Stomach (tissue), 9 donors: Measurements from ENCODE around the gene AKNA. TPM values are rescaled to one million over a fixed set of nuclear protein-coding genes. Genes with fewer than 3 reads are reported as not detected.

Experiments
- DNase-seq, 2 donors: peaks; one replicate each; pipeline versions ENCODE4 v3.0.0 to v3.0.0-alpha.2; 2013 to 2019
- H3K27ac ChIP-seq, 5 donors: fragments of 200-600 bp in 4 of 5; sonication (generic) in 4 of 5; one replicate each; pipeline ENCODE4 v1.5.1; 2013 to 2019; ENCODE audit warnings: mild to moderate bottlenecking in 1 of 5, moderate library complexity in 1 of 5
- H3K27me3 ChIP-seq, 3 donors: fragments of 200-600 bp; sonication (generic); one replicate each; pipeline ENCODE4 v1.5.1; 2017 to 2019; ENCODE audit warnings: mixed run types in 1 of 3
- H3K36me3 ChIP-seq, 4 donors: fragments of 200-600 bp; sonication (generic); 1 replicate in 3 of 4; 2 replicates in 1 of 4; pipeline ENCODE4 v1.5.1; 2016 to 2019
- H3K4me1 ChIP-seq, 4 donors: fragments of 200-600 bp; sonication (generic); one replicate each; pipeline ENCODE4 v1.5.1; 2016 to 2019
- H3K4me3 ChIP-seq, 4 donors: fragments of 200-600 bp; sonication (generic) in 3 of 4; one replicate each; pipeline ENCODE4 v1.5.1; 2016 to 2019; ENCODE audit warnings: mild to moderate bottlenecking in 1 of 4
- H3K9me3 ChIP-seq, 4 donors: fragments of 200-600 bp; sonication (generic); one replicate each; pipeline ENCODE4 v1.5.1; 2016 to 2019
- CTCF ChIP-seq, 7 experiments: fragments of 450-650 bp in 4 of 7; fragments of 200-600 bp in 3 of 7; sonication (generic) in 3 of 7; IDR thresholded peaks; one replicate each; pipeline ENCODE4 v1.5.1; 2016 to 2019; ENCODE audit warnings: antibody characterized with exemption in 7 of 7, control low read depth in 2 of 7, mild to moderate bottlenecking in 1 of 7
- EP300 ChIP-seq: sonication (generic); formaldehyde crosslinking; IDR thresholded peaks from one replicate; pipeline ENCODE4 v1.6.1; 2017; ENCODE audit warnings: antibody characterized with exemption
- POLR2A ChIP-seq, 4 donors: fragments of 450-650 bp; IDR thresholded peaks; one replicate each; pipeline ENCODE4 v1.6.1; 2016; ENCODE audit warnings: antibody characterized with exemption in 4 of 4, control low read depth in 2 of 4, mild to moderate bottlenecking in 1 of 4, moderate library complexity in 1 of 4
- POLR2AphosphoS5 ChIP-seq, 3 donors: sonication (generic); formaldehyde crosslinking; IDR thresholded peaks; one replicate each; pipeline ENCODE4 v1.6.1; 2016; ENCODE audit warnings: antibody characterized with exemption in 3 of 3
- WGBS, 5 donors: extraction: QIAGEN DNeasy Blood & Tissue Kit in 3 of 5; methylation state at CpG; one replicate each; pipeline versions ENCODE4 v1.1.5 to v1.1.7; 2013 to 2018; 5-methylcytosine and 5-hydroxymethylcytosine counted together
- intact Hi-C: fragments of 100-400 bp; cut with DNase I; formaldehyde crosslinking; loops from one replicate; pipeline ENCODE4 v1.15.1; 2023; ENCODE audit warnings: low total_unique reads
- polyA plus RNA-seq, 3 donors: library from polyadenylated mRNA; stranded (reverse); fragments of 200-250 nt; gene quantifications; one replicate each; pipeline ENCODE4 v1.2.3, GENCODE V29; 2013
- total RNA-seq, 5 donors: library from RNA; depleted of rRNA; stranded (reverse); fragments of >200 nt; gene quantifications; one replicate each; pipeline versions ENCODE4 v1.1.0 to v1.2.3, GENCODE V29; 2014 to 2016
- donor health status: healthy with polysubstance abuse.
- donor health status: Bipolar disorder and iron deficiency.
- donor health status: healthy.

Gene AKNA
- total and polyA plus RNA-seq, 8 donors = 12.2 to 85.8 (median 16.6) TPM

GRCh38 chr9:114385397-114386181 lies 2.2 kb downstream of the AKNA start:
- Histone ChIP-seq H3K36me3 (peaks cover 4 to 15% (median 10%) of the 10 kb centered on the region in 4 donors), H3K27me3 (no peaks in the 10 kb centered on the region), H3K27ac (peak overlapping the region; percentile 55 to 93 (median 88)), H3K4me1 (peaks cover 64 to 93% (median 84%) of the 10 kb centered on the region in 4 donors), H3K4me3 (peak overlapping the region; percentile 16 to 63 (median 54)), H3K9me3 (no peaks in the 10 kb centered on the region)
- intact Hi-C loops = no loop called here
- peak; percentile 77 to 84 for DNase-seq
- 55 to 73% (median 59%) methylated on average over 9 to 11 of the region's 11 CpGs for WGBS, 5 donors
- TF ChIP-seq POLR2A (IDR thresholded peaks at IDR 0.05) = peak in 2 of 4 donors; percentile 12 to 18
- peak; percentile 50 to 89 (median 87) for TF ChIP-seq POLR2AphosphoS5 (IDR thresholded peaks at IDR 0.05)
- no peak for TF ChIP-seq CTCF (IDR thresholded peaks at IDR 0.05)

- no peaks in the 10 kb centered on the region for H3K27me3 ChIP-seq
- 70 to 82% (median 77%) methylated on average over 7 of the region's 7 CpGs for WGBS, 5 donors
- H3K4me3 ChIP-seq = peak overlapping the region in 3 of 4 donors; percentile 11 to 25 (median 12)
- no peaks in the 10 kb centered on the region for H3K9me3 ChIP-seq
- DNase-seq = no peak
- intact Hi-C loops = no loop called here
- TF ChIP-seq POLR2AphosphoS5 (IDR thresholded peaks at IDR 0.05) = no peak
- TF ChIP-seq POLR2A (IDR thresholded peaks at IDR 0.05) = no peak
- no peak for TF ChIP-seq CTCF (IDR thresholded peaks at IDR 0.05)
- no peak for TF ChIP-seq EP300
- peak overlapping the region; percentile 16 to 93 (median 88) for H3K27ac ChIP-seq
- H3K36me3 ChIP-seq = peaks cover 9 to 22% (median 17%) of the 10 kb centered on the region in 4 donors
- peaks cover 61 to 92% (median 78%) of the 10 kb centered on the region in 4 donors for H3K4me1 ChIP-seq
Observed at GRCh38 chr9:114384836-114385396, 2.9 kb downstream of the AKNA start.

- DNase-seq = no peak
- no peaks in the 10 kb centered on the region for H3K9me3 ChIP-seq
- peaks cover 55 to 92% (median 73%) of the 10 kb centered on the region in 4 donors for H3K4me1 ChIP-seq
- intact Hi-C loops = no loop called here
- TF ChIP-seq CTCF (IDR thresholded peaks at IDR 0.05) (no peak), POLR2A (IDR thresholded peaks at IDR 0.05) (no peak), EP300 (no peak), POLR2AphosphoS5 (IDR thresholded peaks at IDR 0.05) (no peak)
- H3K4me3 ChIP-seq = peak overlapping the region in 2 of 4 donors; percentile 25 to 31
- no peaks in the 10 kb centered on the region for H3K27me3 ChIP-seq
- WGBS, 5 donors = 47 to 71% (median 63%) methylated on average over 1 of the region's 1 CpG
- peaks cover 14 to 28% (median 22%) of the 10 kb centered on the region in 4 donors for H3K36me3 ChIP-seq
- H3K27ac ChIP-seq = peak overlapping the region in 4 of 5 donors; percentile 85 to 93 (median 90)
Observed at GRCh38 chr9:114384341-114384740, 3.4 kb downstream of the AKNA start.

GRCh38 chr9:114383521-114384231 lies 4.1 kb downstream of the AKNA start:
- WGBS, 5 donors = 47 to 73% (median 60%) methylated on average over 7 to 8 of the region's 8 CpGs
- Histone ChIP-seq H3K4me3 (peak overlapping the region in 3 of 4 donors; percentile 2 to 31 (median 25)), H3K4me1 (peaks cover 49 to 92% (median 66%) of the 10 kb centered on the region in 4 donors), H3K27ac (peak overlapping the region; percentile 43 to 93 (median 88)), H3K9me3 (no peaks in the 10 kb centered on the region), H3K36me3 (peaks cover 21 to 34% (median 29%) of the 10 kb centered on the region in 4 donors), H3K27me3 (no peaks in the 10 kb centered on the region)
- TF ChIP-seq POLR2AphosphoS5 (IDR thresholded peaks at IDR 0.05) (no peak), POLR2A (IDR thresholded peaks at IDR 0.05) (no peak)
- intact Hi-C loops = no loop called here
- peak in 1 of 2 donors; percentile 67 for DNase-seq
